Regular cardiac myocyte (primary cell): Measurements from ENCODE around the gene FCER2. TPM values are rescaled to one million over a fixed set of nuclear protein-coding genes. Genes with fewer than 3 reads are reported as not detected.

ENCODE experiments used
- total RNA-seq: library from RNA; depleted of rRNA; stranded (reverse); fragments of >200 nt; gene quantifications from 2 replicates; pipeline ENCODE4 v1.2.3, GENCODE V29; 2014

FCER2 gene
- not detected in 2 replicates for total RNA-seq

DNA sequence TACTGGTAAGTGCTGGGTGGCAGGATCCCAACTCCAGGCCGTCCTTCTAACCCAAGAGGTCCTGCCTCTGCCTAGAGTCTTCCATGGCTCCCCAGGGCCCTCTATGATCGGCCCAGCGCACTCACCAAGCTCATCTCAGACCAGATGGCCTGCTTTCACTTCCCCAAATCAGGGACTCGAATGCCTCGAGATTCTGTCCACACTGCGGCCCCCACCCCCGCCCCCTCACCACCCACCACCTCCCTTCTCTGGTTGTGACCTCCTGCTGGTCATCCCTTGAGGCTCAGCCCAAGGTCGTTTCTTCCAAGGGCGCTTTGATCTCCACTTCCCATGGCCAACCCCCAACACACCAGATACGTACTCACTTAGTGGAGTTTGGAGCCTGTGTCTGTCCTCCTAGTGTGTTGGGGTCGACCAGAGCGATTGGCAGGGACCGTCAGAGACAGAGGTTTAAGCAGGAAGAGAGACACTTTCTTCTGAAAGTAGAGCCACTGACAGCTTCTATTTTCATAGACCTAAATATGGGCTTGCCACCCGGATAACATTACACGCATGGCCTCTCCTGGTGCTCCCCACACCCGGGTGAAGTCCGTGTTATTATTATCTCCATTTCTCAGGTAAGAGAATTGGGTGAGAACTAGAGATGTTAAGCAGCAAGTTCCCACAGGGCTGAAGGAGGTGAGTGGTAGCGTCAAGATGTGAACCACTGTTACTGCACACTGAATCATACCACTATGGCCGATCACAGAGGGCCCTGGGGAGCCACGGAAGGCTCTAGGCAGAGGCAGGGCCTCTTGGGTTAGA, at the start of gene FCER2:
TSS of gene FCER2 (minus strand) at position 478 of the 804 bp plus-strand sequence. CDS start 2,371 bp downstream, outside the sequence.

GRCh38 chr19:7746903-7747884, 45.3 kb upstream of the FCER2 start, which contains the start of gene CD209:
TSS of gene CD209 (minus strand) at chr19:7747534. CDS start at chr19:7747511, 23 bp downstream.

DNA sequence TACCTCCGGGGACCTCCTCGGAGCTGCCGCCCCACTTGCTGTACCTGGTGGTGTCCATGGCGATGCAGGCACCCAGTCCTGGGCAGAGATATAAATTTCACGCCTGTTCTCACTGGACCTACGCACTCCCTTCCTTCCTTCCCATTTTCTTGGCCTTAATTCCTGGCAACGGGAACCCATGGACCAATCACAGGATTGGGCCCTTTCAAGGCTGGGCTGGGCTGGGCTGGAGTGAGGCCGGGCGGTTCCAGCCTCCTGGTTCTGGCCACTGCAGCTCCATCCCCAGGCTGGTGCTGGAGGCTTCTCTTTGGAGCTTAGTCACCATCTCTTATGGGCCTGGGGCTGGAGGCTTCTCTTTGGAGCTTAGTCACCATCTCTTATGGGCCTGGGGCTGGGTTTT, 30.1 kb upstream of the FCER2 start, which contains the start of gene CLEC4G:
TSS of gene CLEC4G (minus strand) at position 66 of the 400 bp plus-strand sequence. CDS start at position 58, 8 bp downstream.

DNA sequence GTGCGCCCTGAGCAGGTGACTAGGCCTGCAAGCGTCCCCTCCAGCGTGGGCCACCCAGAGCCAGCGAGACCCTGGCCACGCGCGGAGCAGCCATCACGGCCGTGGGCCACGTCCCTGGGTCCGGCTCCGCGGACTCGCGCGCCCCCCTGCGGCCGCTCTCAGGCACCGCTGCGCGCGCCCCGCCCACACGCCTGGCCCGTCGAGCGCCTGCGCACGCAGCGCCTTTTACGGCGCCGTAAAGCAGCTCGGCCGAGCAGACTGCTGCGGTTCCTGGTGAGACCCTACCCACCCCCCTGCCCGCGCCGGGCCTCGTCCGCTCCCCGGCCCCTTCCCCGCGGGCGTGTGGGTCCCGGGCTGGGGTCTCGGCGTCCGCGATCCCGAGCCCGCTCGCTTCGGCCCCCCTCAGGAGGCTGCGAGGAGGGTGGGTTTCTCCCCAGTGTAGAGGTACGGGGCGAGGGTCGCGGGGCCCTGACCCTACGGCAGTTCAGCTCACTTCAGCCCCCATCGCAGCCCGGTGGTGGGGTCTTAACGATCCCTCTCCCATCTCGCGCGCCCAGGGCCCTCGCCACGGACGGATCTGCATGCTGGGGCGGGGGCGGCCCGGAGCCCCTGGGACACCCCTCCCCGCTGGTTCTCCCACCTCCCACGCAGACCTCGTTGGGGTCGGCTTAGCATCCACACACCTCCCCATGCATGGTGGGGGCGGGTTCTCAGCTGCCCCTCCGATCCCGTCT, 21.2 kb downstream of the FCER2 start, which contains the start of gene TRAPPC5:
TSS of gene TRAPPC5 (plus strand) at position 228 of the 734 bp plus-strand sequence. CDS start 1,421 bp downstream, outside the sequence.

DNA sequence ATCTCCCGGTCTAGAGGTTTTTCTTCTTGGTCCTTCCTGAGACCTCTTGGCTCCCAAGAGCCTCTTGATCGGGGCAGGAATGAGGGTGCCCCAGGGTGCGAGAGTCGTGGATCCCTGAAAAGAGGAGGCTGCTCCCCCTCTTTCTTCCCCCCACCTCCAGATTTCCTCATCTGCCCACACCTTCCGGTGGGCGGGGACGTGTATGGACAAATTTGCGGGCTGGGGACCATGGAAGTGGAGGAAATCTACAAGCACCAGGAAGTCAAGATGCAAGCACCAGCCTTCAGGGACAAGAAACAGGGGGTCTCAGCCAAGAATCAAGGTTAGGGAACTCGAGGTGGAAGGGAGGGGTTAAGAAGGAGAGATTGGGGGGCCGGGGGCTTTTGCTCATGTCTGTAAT, 25.1 kb downstream of the FCER2 start, which contains the start of gene MCEMP1:
TSS of gene MCEMP1 (plus strand) at position 237 of the 400 bp plus-strand sequence. CDS start at position 268, 31 bp downstream.

GRCh38 chr19:7668842-7669241, 33.1 kb downstream of the FCER2 start, which contains the start of gene RETN:
TSS of gene RETN (plus strand) at chr19:7669049. CDS start at chr19:7669327, 278 bp downstream.

Other genes with a start within 250 kb of the FCER2 start
- 1.5 and 6.2 TPM in 2 replicates for gene PEX11G, start 213.1 kb downstream of the FCER2 start, total RNA-seq
- gene ZNF358, start 186.0 kb downstream of the FCER2 start, total RNA-seq, result 6.7 and 10.4 TPM in 2 replicates
- gene MCOLN1, start 179.5 kb downstream of the FCER2 start, total RNA-seq, result 3.1 and 4.2 TPM in 2 replicates
- gene PNPLA6, start 166.4 kb downstream of the FCER2 start, total RNA-seq, result 61.4 and 80.3 TPM in 2 replicates
- gene CAMSAP3, start 106.3 kb downstream of the FCER2 start, total RNA-seq, result not detected in 2 replicates
- 14.9 and 30.3 TPM in 2 replicates for gene XAB2, start 72.6 kb downstream of the FCER2 start, total RNA-seq
- gene PET100, start 72.3 kb downstream of the FCER2 start, total RNA-seq, result 9.6 and 14.6 TPM in 2 replicates
- gene PCP2, start 68.4 kb downstream of the FCER2 start, total RNA-seq, result not detected in 2 replicates
- 32.1 and 51.8 TPM in 2 replicates for gene STXBP2, start 65.0 kb downstream of the FCER2 start, total RNA-seq
- not detected in 2 replicates for gene RETN, start 33.1 kb downstream of the FCER2 start, total RNA-seq
- gene MCEMP1, start 25.0 kb downstream of the FCER2 start, total RNA-seq, result not detected in 2 replicates
- 42.8 and 84.9 TPM in 2 replicates for gene TRAPPC5, start 21.3 kb downstream of the FCER2 start, total RNA-seq
- gene CLEC4G, start 30.0 kb upstream of the FCER2 start, total RNA-seq, result not detected in 2 replicates
- gene CD209, start 45.4 kb upstream of the FCER2 start, total RNA-seq, result not detected in 2 replicates
- 0.19 and 0.28 TPM in 2 replicates for gene CLEC4M, start 61.1 kb upstream of the FCER2 start, total RNA-seq
- gene EVI5L, start 128.1 kb upstream of the FCER2 start, total RNA-seq, result 17.2 and 17.3 TPM in 2 replicates
- under 0.01 TPM in 1 of 2 replicates, not detected in the other for gene PRR36, start 172.3 kb upstream of the FCER2 start, total RNA-seq
- gene LRRC8E, start 186.4 kb upstream of the FCER2 start, total RNA-seq, result 2.3 and 2.8 TPM in 2 replicates
- gene MAP2K7, start 201.7 kb upstream of the FCER2 start, total RNA-seq, result 8.2 and 9.2 TPM in 2 replicates
- 1.7 and 3.1 TPM in 2 replicates for gene TGFBR3L, start 212.7 kb upstream of the FCER2 start, total RNA-seq
- 12.1 and 19.6 TPM in 2 replicates for gene SNAPC2, start 218.2 kb upstream of the FCER2 start, total RNA-seq
- 1.2 and 1.4 TPM in 2 replicates for gene CTXN1, start 224.0 kb upstream of the FCER2 start, total RNA-seq
- 43.4 and 55.2 TPM in 2 replicates for gene TIMM44, start 241.5 kb upstream of the FCER2 start, total RNA-seq